Measurements from ENCODE around the gene IFI27L2.

Gene IFI27L2

GRCh38 chr14:94126419-94126677, 3.1 kb downstream of the IFI27L2 start:
- DNase-seq, result no peak
- no peak for TF ChIP-seq CTCF (IDR thresholded peaks at IDR 0.05; ENCODE audit: low read depth, low read length, missing control alignments)
- in situ Hi-C loops (cut with HindIII; ENCODE audit: low pct_ligation_motif_present, low sequenced_read_pairs), result no loop called here

DNA sequence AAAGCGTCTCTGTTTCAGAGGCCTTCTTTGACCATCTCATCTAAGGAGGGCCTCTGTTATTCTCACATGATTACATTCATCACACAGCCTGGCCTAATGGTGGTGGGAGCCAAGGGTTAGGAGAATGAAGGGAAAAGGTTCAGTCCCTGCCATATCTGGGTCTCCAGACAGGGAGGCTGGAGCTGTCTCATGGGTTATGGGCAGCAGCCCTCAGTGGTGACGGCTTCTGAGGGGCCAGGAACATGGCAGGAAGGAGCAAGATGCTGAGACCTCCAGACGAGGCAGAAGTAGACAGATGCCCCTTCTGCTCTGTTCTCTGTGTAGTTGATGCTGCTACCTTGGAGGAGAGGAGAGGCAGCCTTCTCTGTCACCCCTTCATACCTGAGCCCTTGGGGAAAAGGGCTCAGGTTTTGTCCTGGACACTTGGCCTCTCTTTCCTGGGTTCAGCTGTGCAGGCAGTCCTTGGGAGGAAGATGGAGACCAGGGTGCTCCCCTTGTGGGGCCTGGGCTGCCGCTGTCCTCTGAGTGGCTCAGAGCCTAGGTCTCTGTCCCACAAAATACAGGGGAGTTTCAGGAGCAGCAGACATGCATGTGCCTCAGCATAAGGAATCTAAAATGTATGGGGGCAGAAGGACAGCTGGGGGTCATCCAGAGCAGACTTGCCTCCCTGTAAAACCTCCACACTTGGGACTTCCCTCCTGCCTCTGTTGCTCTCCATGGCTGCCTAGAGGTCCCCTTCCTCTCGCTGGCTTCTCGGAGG, 3.6 kb downstream of the IFI27L2 start:
- no peak for TF ChIP-seq CTCF (IDR thresholded peaks at IDR 0.05; ENCODE audit: low read depth, low read length, missing control alignments)
- H3K4me3 ChIP-seq (ENCODE audit: low read depth, low read length), result no peak overlapping the region
- no peak for DNase-seq
- no peaks in the 10 kb centered on the region for H3K27me3 ChIP-seq (replicated peaks)
- no peaks in the 10 kb centered on the region for H3K36me3 ChIP-seq (replicated peaks)
- no peak overlapping the region for H3K27ac ChIP-seq
- in situ Hi-C loops (cut with HindIII; ENCODE audit: low pct_ligation_motif_present, low sequenced_read_pairs), result no loop called here

More at GRCh38 chr14:94126419-94126677, 3.1 kb downstream of the IFI27L2 start:
- H3K27me3 ChIP-seq (replicated peaks), result no peaks in the 10 kb centered on the region
- no peak overlapping the region for H3K27ac ChIP-seq
- H3K36me3 ChIP-seq (replicated peaks), result no peaks in the 10 kb centered on the region
- no peak overlapping the region for H3K4me3 ChIP-seq (ENCODE audit: low read depth, low read length)

- DNase-seq, result no peak
- no peak for TF ChIP-seq CTCF (IDR thresholded peaks at IDR 0.05; ENCODE audit: low read depth, low read length, missing control alignments)
- no peak overlapping the region for H3K27ac ChIP-seq
- in situ Hi-C loops (cut with HindIII; ENCODE audit: low pct_ligation_motif_present, low sequenced_read_pairs), result no loop called here
- no peaks in the 10 kb centered on the region for H3K27me3 ChIP-seq (replicated peaks)
- H3K36me3 ChIP-seq (replicated peaks), result no peaks in the 10 kb centered on the region
- no peak overlapping the region for H3K4me3 ChIP-seq (ENCODE audit: low read depth, low read length)
Observed at GRCh38 chr14:94124582-94125377, 4.6 kb downstream of the IFI27L2 start.

DNA sequence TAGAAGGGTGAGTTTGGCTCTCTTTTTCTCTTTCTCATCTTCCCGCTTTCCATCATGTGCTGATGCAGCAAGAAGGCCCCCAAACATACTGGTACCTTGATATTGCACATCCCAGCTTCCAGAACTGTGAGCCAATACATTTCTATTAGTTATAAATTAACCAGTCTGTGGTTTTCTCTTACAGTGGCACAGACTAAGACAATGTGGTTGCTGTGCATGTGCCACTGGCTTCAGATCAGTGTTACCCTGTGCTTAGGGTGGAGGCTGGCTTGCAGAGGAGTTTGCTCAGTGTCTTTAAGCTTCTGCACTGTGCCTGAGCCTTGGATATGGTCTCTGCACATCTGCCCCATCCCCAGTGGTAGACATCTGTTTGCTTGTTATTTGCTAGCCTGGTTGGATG, 5.5 kb downstream of the IFI27L2 start:
- H3K36me3 ChIP-seq (replicated peaks), result no peaks in the 10 kb centered on the region
- no peak for TF ChIP-seq CTCF (IDR thresholded peaks at IDR 0.05; ENCODE audit: low read depth, low read length, missing control alignments)
- in situ Hi-C loops (cut with HindIII; ENCODE audit: low pct_ligation_motif_present, low sequenced_read_pairs), result no loop called here

DNA sequence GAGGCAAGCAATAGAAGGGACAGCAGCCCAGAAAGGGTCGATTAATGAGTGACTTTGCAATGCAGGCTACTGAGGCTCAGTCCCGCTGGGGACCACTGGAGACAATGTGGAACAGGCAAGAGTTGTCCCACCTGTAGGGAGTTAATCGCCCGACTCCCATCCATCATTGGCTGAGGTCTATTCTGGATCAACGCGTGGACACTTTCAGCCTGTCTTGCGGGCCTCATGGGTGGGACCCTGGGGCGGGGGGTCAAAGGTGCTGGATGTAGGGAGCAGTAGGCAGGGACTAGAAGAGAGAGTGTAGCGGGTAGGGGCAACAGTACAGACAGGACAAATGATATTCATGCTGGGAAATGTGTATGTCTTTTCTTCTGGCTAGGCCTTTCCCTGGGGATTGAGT, 6.1 kb downstream of the IFI27L2 start:
- H3K36me3 ChIP-seq (replicated peaks), result no peaks in the 10 kb centered on the region
- H3K27me3 ChIP-seq (replicated peaks), result no peaks in the 10 kb centered on the region
- no peak overlapping the region for H3K27ac ChIP-seq
- in situ Hi-C loops (cut with HindIII; ENCODE audit: low pct_ligation_motif_present, low sequenced_read_pairs), result no loop called here
- no peak overlapping the region for H3K4me3 ChIP-seq (ENCODE audit: low read depth, low read length)
- no peak for TF ChIP-seq CTCF (IDR thresholded peaks at IDR 0.05; ENCODE audit: low read depth, low read length, missing control alignments)
- no peak for DNase-seq

More for the DNA sequence above, 5.5 kb downstream of the IFI27L2 start:
- Histone ChIP-seq H3K27ac (no peak overlapping the region), H3K27me3 (replicated peaks) (no peaks in the 10 kb centered on the region), H3K4me3 (ENCODE audit: low read depth, low read length) (no peak overlapping the region)
- no peak for DNase-seq
